KMS-11 (cell line): ENCODE measurements around the gene CMC2.

Source experiments
- H2AFZ ChIP-seq: fragments of 200-600 bp; sonication (generic); 2 replicates; pipeline ENCODE4 v1.6.1; 2016; ENCODE audit warnings: antibody characterized with exemption, mixed run types, low read depth
- H3K27ac ChIP-seq: fragments of 200-600 bp; sonication (generic); 2 replicates; pipeline ENCODE4 v1.6.1; 2016; ENCODE audit warnings: mild to moderate bottlenecking, mixed run types
- H3K27me3 ChIP-seq: fragments of 200-600 bp; sonication (generic); 2 replicates; pipeline ENCODE4 v1.6.1; 2017; ENCODE audit warnings: mild to moderate bottlenecking, low read depth, mixed run types, moderate library complexity; ENCODE audit not compliant: insufficient read depth
- H3K36me3 ChIP-seq: fragments of 200-600 bp; sonication (generic); 2 replicates; pipeline ENCODE4 v1.6.1; 2017; ENCODE audit warnings: mild to moderate bottlenecking, mixed run types; ENCODE audit not compliant: insufficient read depth
- H3K4me1 ChIP-seq: fragments of 200-600 bp; sonication (generic); 2 replicates; pipeline ENCODE4 v1.6.1; 2016; ENCODE audit warnings: mild to moderate bottlenecking, low read depth, mixed run types; ENCODE audit not compliant: poor library complexity, severe bottlenecking
- H3K4me2 ChIP-seq: fragments of 200-600 bp; sonication (generic); 2 replicates; pipeline ENCODE4 v1.7.0; 2016; ENCODE audit warnings: mild to moderate bottlenecking, mixed run types
- H3K4me3 ChIP-seq: fragments of 200-600 bp; sonication (generic); IDR thresholded peaks from 2 replicates; pipeline ENCODE4 v1.6.1; 2017; ENCODE audit warnings: low read depth, low read length, mixed read lengths; ENCODE audit not compliant: insufficient read depth
- H3K79me2 ChIP-seq: fragments of 200-600 bp; sonication (generic); 2 replicates; pipeline ENCODE4 v1.6.1; 2016; ENCODE audit warnings: low read depth, mixed run types; ENCODE audit not compliant: insufficient read depth
- H3K9ac ChIP-seq: fragments of 200-600 bp; sonication (generic); 2 replicates; pipeline ENCODE4 v1.6.1; 2016; ENCODE audit warnings: mild to moderate bottlenecking, mixed run types
- H4K20me1 ChIP-seq: fragments of 200-600 bp; sonication (generic); 2 replicates; pipeline ENCODE4 v1.6.1; 2016; ENCODE audit warnings: mild to moderate bottlenecking, mixed run types; ENCODE audit not compliant: insufficient read depth
- CTCF ChIP-seq: fragments of 200-600 bp; sonication (generic); conservative IDR thresholded peaks from 2 replicates; pipeline ENCODE4 v1.6.1; 2017; ENCODE audit warnings: low read depth, mild to moderate bottlenecking, antibody characterized with exemption, low read length, moderate library complexity, mixed read lengths

CMC2 gene

GRCh38 chr16:81035398-81035974 lies 28.8 kb upstream of the CMC2 start, which contains the start of gene ATMIN:
Gene ATMIN (plus strand): TSS chr16:81035842. CDS start chr16:81035871, 29 bp downstream.
- Histone ChIP-seq H3K4me3 (no peak within 1 kb of the TSS), H2AFZ (peak within 1 kb of the TSS; percentile 39), H3K36me3 (no peaks in the 10 kb centered on the region), H3K27ac (peak within 1 kb of the TSS; percentile 17; the same call in 1 of the 2 replicates), H3K9ac (peak within 1 kb of the TSS; percentile 16; the same call in 1 of the 2 replicates), H3K4me2 (peak within 1 kb of the TSS; percentile 93), H3K4me1 (peaks cover 11% of the 10 kb centered on the region), H3K79me2 (peaks cover 25% of the 10 kb centered on the region; the same call in 1 of the 2 replicates), H3K27me3 (no peaks in the 10 kb centered on the region), H4K20me1 (no peaks in the 10 kb centered on the region)
- TF ChIP-seq CTCF: peak; percentile 92

- H2AFZ ChIP-seq: no peak overlapping the region
- H3K4me1 ChIP-seq: no peaks in the 10 kb centered on the region
- H3K27me3 ChIP-seq: no peaks in the 10 kb centered on the region
- H4K20me1 ChIP-seq: no peaks in the 10 kb centered on the region
- H3K36me3 ChIP-seq: no peaks in the 10 kb centered on the region; the same call in 1 of the 2 replicates
- H3K4me3 ChIP-seq: no peak overlapping the region
- no peak overlapping the region for H3K4me2 ChIP-seq
- H3K9ac ChIP-seq: no peak overlapping the region
- no peaks in the 10 kb centered on the region for H3K79me2 ChIP-seq
- TF ChIP-seq CTCF: no peak
- H3K27ac ChIP-seq: no peak overlapping the region
Observed at GRCh38 chr16:81029930-81030604, 23.4 kb upstream of the CMC2 start.

- peaks cover 7% of the 10 kb centered on the region; the same call in 1 of the 2 replicates for H3K36me3 ChIP-seq
Observed at GRCh38 chr16:81026429-81026828, 19.7 kb upstream of the CMC2 start.

GRCh38 chr16:81018496-81018895 lies 11.8 kb upstream of the CMC2 start:
- H3K27me3 ChIP-seq: no peaks in the 10 kb centered on the region
- H3K4me2 ChIP-seq: no peak overlapping the region
- H3K79me2 ChIP-seq: no peaks in the 10 kb centered on the region
- no peaks in the 10 kb centered on the region for H4K20me1 ChIP-seq
- no peak overlapping the region for H3K27ac ChIP-seq
- peaks cover 30% of the 10 kb centered on the region; the same call in 1 of the 2 replicates for H3K36me3 ChIP-seq
- no peaks in the 10 kb centered on the region for H3K4me1 ChIP-seq
- TF ChIP-seq CTCF: no peak
- H3K4me3 ChIP-seq: no peak overlapping the region
- no peak overlapping the region for H3K9ac ChIP-seq
- H2AFZ ChIP-seq: no peak overlapping the region

More at GRCh38 chr16:81026429-81026828, 19.7 kb upstream of the CMC2 start:
- no peak overlapping the region for H3K4me2 ChIP-seq
- no peak overlapping the region for H3K9ac ChIP-seq
- no peak overlapping the region for H3K27ac ChIP-seq
- H3K4me1 ChIP-seq: no peaks in the 10 kb centered on the region
- H3K27me3 ChIP-seq: no peaks in the 10 kb centered on the region
- H3K79me2 ChIP-seq: no peaks in the 10 kb centered on the region
- TF ChIP-seq CTCF: no peak
- no peak overlapping the region for H3K4me3 ChIP-seq
- no peaks in the 10 kb centered on the region for H4K20me1 ChIP-seq
- H2AFZ ChIP-seq: no peak overlapping the region
